Stimulated activated naive B cell treated with anti-CD40 and anti-IgM and Interleukin-4, amounts not matched to agents 10 μg/mL and 1 μg/mL and 100 μg/mL, for 72 hours (primary cell): ENCODE results near the gene CALD1.

Source experiments
- ATAC-seq, 2 donors: fragments of 150-1000 bp; cut with Tn5 transposase; replicated peaks; 2 replicates each; pipeline ENCODE4 v1.10.0; 2021; ENCODE audit warnings: moderate library complexity in 1 of 2
- DNase-seq: peaks from one replicate; pipeline ENCODE4 v3.0.0; 2021
- H3K27ac Mint-ChIP-seq: one replicate; pipeline ENCODE4 v1.8.0; 2022; ENCODE audit warnings: mild to moderate bottlenecking, mixed read lengths
- H3K27me3 Mint-ChIP-seq, 2 donors: one replicate each; pipeline ENCODE4 v1.8.0; 2022; ENCODE audit warnings: mixed read lengths in 2 of 2
- H3K36me3 Mint-ChIP-seq, 2 donors: one replicate each; pipeline ENCODE4 v1.8.0; 2022; ENCODE audit warnings: mixed read lengths in 2 of 2, mild to moderate bottlenecking in 1 of 2
- H3K4me1 Mint-ChIP-seq, 2 donors: one replicate each; pipeline ENCODE4 v1.8.0; 2022; ENCODE audit warnings: mixed read lengths in 2 of 2, mild to moderate bottlenecking in 1 of 2
- H3K4me3 Mint-ChIP-seq, 2 donors: one replicate each; pipeline ENCODE4 v1.8.0; 2022; ENCODE audit warnings: mild to moderate bottlenecking in 2 of 2, mixed read lengths in 2 of 2, moderate library complexity in 1 of 2
- H3K9me3 Mint-ChIP-seq, 2 donors: one replicate each; pipeline ENCODE4 v1.8.0; 2022; ENCODE audit warnings: mixed read lengths in 2 of 2, mild to moderate bottlenecking in 1 of 2

The CALD1 gene

DNA sequence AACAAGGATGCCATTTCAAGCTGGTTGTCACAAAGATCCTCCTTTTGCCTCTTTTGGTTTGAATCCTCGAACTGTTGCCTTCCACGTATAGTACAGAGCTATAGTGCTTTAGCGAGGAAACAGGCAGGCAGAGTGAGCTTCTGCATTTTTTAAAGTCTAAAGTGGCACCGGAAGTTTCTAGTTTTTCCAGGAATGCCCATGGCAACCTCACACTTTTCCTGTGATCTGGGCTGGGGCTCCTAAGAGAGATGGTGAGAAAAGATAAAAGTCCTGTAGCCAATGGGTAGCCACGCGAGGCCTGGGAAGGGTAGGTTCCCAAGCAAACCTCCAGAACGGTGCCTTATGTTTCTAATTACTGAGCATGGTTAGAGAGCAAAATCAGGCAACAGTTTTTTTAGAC lies 76.7 kb downstream of the CALD1 start:
- no peak for ATAC-seq
- no peak for DNase-seq
- peaks cover 0 to 2% of the 10 kb centered on the region in 2 donors for H3K9me3 Mint-ChIP-seq
- peaks cover 3 to 4% of the 10 kb centered on the region in 2 donors for H3K4me1 Mint-ChIP-seq
- H3K36me3 Mint-ChIP-seq: peaks cover 0 to 3% of the 10 kb centered on the region in 2 donors
- H3K27me3 Mint-ChIP-seq: no peaks in the 10 kb centered on the region
- H3K27ac Mint-ChIP-seq: no peak overlapping the region
- H3K4me3 Mint-ChIP-seq: no peak overlapping the region

DNA sequence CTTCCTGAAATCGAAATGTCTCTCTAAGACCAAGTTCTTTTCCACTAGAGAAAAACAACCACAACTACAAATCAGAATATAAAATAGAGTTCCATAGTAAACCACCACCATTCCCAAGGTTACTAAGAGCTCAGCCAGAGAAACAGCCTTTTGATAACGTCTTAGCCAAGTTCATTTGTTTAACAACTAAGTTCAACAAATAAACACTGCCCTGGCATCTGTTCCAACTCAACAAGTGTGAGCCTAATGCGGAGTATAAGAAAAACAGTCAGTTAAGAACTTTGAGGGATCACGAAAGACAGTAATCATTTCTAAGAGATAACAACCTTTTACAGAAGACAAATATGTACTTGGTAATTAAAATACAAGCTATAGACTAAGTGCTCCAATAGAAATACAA lies 77.3 kb downstream of the CALD1 start:
- Mint-ChIP-seq H3K9me3 (peaks cover 0 to 2% of the 10 kb centered on the region in 2 donors), H3K27me3 (no peaks in the 10 kb centered on the region), H3K36me3 (peaks cover 0 to 3% of the 10 kb centered on the region in 2 donors), H3K27ac (no peak overlapping the region), H3K4me1 (peaks cover 0 to 2% of the 10 kb centered on the region in 2 donors), H3K4me3 (no peak overlapping the region)
- DNase-seq (no peak), ATAC-seq (no peak)

DNA sequence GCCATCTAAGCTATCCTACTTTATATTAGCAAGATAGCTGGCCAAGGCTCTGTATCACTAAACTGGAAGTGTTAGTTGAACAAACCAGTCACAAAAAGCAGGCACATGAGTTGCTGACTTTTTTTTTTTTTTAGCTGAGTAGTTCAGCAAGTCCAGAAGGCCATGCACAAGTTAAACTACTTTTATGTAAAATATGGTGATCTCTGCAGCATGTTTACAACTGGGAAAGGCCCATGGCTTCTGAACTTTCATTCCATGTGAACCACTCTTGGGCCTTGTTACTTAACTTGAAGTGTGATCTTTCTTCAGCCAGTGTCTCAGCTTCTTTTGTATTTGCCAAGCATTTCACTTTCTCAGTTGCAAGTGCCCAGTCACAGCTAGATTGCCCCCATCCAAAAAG lies 78.5 kb downstream of the CALD1 start:
- DNase-seq (no peak), ATAC-seq (no peak)
- H3K4me1 Mint-ChIP-seq: peaks cover 0 to 2% of the 10 kb centered on the region in 2 donors
- H3K36me3 Mint-ChIP-seq: peaks cover 0 to 3% of the 10 kb centered on the region in 2 donors
- H3K27ac Mint-ChIP-seq: no peak overlapping the region
- H3K9me3 Mint-ChIP-seq: peaks cover 0 to 2% of the 10 kb centered on the region in 2 donors
- no peak overlapping the region for H3K4me3 Mint-ChIP-seq
- H3K27me3 Mint-ChIP-seq: no peaks in the 10 kb centered on the region

DNA sequence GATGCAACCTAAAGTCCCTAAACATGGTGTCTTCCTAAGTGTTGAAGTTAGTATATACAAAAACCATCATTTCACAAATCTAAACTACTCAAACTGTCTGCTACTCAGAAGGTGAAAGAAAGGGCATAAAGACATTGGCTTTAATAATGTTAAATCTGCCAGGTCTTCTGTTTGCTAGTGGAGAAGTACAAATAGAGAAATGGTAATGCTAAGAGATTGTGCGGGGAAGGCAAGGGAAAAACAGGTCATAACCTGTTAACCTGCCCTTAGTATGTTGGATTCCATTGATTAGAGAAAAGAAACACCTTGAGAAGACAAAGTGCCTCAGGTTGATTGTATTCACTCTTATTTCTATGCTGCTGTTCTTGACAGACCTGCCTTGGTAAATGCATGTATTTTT lies 80.3 kb downstream of the CALD1 start:
- no peaks in the 10 kb centered on the region for H3K27me3 Mint-ChIP-seq
- no peak for ATAC-seq
- H3K4me1 Mint-ChIP-seq: peaks cover 0 to 3% of the 10 kb centered on the region in 2 donors
- peaks cover 0 to 1% of the 10 kb centered on the region in 2 donors for H3K36me3 Mint-ChIP-seq
- no peak overlapping the region for H3K4me3 Mint-ChIP-seq
- H3K9me3 Mint-ChIP-seq: no peaks in the 10 kb centered on the region
- no peak overlapping the region for H3K27ac Mint-ChIP-seq
- DNase-seq: no peak

DNA sequence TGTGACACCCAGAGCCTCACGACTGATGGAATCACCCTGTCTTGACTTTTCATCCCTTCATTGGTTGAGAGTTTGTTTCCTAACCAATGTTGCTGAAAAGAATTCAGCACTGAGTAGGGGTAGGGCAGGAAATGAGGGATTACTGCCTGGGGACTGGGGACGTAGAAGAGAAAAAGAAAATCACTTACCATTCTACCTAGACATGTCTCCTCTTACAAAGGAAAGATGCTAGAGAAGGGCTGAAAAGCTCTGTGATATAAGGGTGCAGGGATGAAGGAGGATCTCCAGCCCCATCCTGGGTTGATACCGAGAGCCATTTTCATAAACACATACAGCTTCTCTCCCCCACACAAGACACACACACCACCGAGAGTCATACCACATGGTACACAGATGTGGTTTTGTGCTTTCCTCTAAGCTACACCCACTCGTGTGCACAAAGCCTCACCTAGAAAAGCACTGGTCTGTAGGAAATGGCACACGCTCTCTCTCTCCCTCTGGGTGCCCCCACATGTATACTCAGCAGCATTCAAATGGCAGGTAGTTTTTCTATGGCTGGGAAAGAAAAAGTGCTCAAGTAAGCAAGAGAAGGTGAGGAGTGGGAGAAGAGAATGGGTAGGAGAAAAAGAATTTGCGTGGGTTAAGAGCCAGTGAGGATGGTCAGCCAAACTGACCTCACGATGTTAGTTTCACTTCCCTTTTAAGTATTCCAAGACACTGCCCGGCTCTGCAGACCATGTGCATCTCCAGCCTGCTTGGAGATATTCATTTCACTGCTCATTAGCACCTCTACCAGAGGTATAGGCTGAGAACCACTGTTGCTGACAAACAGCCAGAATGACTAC lies 85.8 kb downstream of the CALD1 start:
- H3K4me3 Mint-ChIP-seq: no peak overlapping the region
- no peaks in the 10 kb centered on the region for H3K9me3 Mint-ChIP-seq
- no peak overlapping the region for H3K27ac Mint-ChIP-seq
- DNase-seq (no peak), ATAC-seq (peak; percentile 61 to 74)
- H3K27me3 Mint-ChIP-seq: no peaks in the 10 kb centered on the region
- H3K36me3 Mint-ChIP-seq: no peaks in the 10 kb centered on the region
- H3K4me1 Mint-ChIP-seq: peaks cover 4 to 8% of the 10 kb centered on the region in 2 donors

DNA sequence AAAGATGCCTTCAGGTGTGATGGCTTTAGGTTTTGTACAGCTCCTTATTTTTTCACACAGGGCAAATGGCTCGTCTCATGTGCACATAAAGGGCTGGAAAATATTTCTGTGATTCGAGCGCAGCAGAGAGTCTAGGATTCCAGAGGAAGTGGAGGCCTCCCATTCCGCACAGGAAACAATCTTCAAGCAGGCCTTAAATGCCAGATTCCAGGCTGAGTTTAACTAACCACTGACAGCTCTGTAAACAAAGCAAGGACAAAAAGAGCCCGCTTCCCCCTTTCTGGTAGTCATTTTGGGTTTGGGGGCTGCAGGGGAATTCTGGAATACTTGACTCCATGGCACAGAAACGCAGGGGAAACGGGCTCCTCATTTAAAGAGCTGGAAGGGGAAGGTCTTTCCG lies 87.2 kb downstream of the CALD1 start:
- DNase-seq (no peak), ATAC-seq (no peak)
- Mint-ChIP-seq H3K4me3 (no peak overlapping the region), H3K9me3 (no peaks in the 10 kb centered on the region), H3K4me1 (peaks cover 4 to 8% of the 10 kb centered on the region in 2 donors), H3K36me3 (no peaks in the 10 kb centered on the region), H3K27ac (no peak overlapping the region), H3K27me3 (no peaks in the 10 kb centered on the region)

DNA sequence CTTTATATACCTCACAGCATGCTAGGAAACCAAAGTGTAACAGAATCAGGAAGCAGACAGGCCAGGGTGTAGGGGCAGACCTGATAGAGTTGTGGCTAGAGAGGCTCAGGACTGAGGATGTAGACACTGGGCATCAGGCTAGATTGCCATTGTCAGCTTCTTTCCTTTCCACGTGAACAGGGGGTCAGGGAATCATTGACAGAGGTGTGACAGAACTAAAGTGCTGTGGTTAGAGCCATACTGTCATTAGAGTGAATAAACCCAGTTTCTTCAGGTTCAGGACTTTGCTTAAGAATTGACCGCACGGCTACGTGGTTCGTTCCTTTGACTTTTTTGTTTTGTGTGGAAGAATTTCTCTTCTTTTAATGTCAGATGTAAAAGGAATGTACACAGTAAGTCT lies 90.7 kb downstream of the CALD1 start:
- Mint-ChIP-seq H3K36me3 (no peaks in the 10 kb centered on the region), H3K4me1 (peaks cover 4% of the 10 kb centered on the region in 2 donors), H3K27ac (no peak overlapping the region), H3K4me3 (no peak overlapping the region), H3K9me3 (no peaks in the 10 kb centered on the region), H3K27me3 (peaks cover 11 to 15% of the 10 kb centered on the region in 2 donors)
- ATAC-seq (no peak), DNase-seq (no peak)

DNA sequence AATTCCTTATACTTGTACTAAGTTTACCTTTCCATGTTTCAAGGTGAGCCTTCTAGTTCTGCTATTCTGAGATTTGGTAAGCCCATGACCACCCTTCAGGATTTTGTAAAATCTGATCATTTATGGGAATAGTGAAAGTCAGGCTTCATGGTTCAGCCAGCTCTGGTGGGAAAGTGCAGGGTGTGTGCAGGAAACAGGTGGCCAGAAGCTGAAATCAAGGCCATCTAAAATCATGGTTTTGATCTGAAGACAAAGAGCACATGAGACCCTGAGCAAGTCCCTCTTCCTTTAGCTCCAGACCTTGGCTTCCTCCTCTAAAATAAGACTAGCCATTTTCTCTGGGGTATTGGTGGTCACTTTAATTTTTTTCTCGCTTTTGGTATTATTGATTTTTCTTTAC lies 91.3 kb downstream of the CALD1 start:
- Mint-ChIP-seq H3K4me3 (no peak overlapping the region), H3K36me3 (no peaks in the 10 kb centered on the region), H3K9me3 (no peaks in the 10 kb centered on the region), H3K4me1 (peaks cover 0 to 2% of the 10 kb centered on the region in 2 donors), H3K27ac (no peak overlapping the region), H3K27me3 (peaks cover 12 to 22% of the 10 kb centered on the region in 2 donors)
- ATAC-seq (no peak), DNase-seq (no peak)

DNA sequence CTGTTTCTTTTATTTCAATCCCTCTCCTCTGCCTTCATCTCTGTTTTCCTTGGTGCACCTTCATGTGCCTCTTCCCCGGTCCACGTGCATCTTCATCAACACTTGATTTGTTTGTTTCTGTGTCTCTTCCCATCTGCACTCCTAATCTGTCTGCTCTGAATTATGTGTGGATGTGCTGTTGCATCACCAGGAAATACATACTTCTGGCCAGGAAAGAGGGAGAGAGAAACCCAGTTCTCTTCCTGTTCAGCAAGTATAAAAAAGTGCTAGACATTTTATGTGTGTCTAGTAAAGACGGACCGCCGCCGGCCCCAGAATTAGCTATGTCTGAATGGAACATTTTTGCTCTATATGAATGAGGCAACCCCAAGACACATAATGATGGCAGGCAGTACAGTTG lies 93.8 kb downstream of the CALD1 start:
- DNase-seq: no peak
- Mint-ChIP-seq H3K9me3 (no peaks in the 10 kb centered on the region), H3K27me3 (peaks cover 16 to 26% of the 10 kb centered on the region in 2 donors), H3K36me3 (no peaks in the 10 kb centered on the region), H3K27ac (no peak overlapping the region), H3K4me3 (no peak overlapping the region), H3K4me1 (peaks cover 0 to 2% of the 10 kb centered on the region in 2 donors)
- no peak for ATAC-seq

DNA sequence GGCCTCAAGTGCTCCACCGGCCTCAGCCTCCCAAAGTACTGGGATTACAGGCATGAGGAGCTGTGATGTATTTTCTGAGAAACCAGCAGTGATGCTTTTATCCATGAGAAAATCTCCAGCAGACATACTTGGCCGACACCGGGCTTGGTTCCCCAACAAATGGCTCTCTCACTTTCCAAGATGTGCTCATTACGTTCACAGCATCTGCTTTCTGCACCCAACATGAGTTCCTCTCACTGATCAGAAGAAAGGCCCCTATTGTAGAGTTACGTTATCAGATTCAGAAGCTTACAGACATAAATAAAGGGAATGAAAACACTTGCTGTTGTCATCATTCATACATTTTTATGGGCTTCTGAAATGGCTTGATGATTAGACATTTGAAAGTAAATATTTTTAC lies 95.0 kb downstream of the CALD1 start:
- Mint-ChIP-seq H3K27me3 (peaks cover 16 to 26% of the 10 kb centered on the region in 2 donors), H3K9me3 (no peaks in the 10 kb centered on the region), H3K36me3 (no peaks in the 10 kb centered on the region), H3K27ac (no peak overlapping the region), H3K4me3 (no peak overlapping the region), H3K4me1 (peaks cover 0 to 2% of the 10 kb centered on the region in 2 donors)
- DNase-seq (no peak), ATAC-seq (no peak)

DNA sequence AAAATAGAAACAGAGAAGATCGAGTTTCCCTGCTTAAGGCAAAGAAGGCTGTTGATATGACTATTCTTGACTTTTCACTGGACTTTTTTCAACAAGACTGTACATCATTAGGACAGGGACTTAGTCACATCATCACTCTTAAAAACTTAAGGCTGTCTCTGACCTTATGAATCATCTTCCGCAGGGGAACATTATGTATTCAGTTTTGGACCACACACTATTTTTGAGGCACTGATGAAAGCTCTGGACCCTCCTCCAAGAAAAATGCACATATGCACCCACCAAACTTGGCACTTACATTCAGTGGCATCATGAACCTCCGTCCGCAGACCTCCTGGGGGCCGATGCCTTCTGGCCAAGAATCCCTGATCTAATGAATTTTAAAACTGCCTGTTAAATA lies 96.4 kb downstream of the CALD1 start:
- H3K4me3 Mint-ChIP-seq: no peak overlapping the region
- no peak for ATAC-seq

DNA sequence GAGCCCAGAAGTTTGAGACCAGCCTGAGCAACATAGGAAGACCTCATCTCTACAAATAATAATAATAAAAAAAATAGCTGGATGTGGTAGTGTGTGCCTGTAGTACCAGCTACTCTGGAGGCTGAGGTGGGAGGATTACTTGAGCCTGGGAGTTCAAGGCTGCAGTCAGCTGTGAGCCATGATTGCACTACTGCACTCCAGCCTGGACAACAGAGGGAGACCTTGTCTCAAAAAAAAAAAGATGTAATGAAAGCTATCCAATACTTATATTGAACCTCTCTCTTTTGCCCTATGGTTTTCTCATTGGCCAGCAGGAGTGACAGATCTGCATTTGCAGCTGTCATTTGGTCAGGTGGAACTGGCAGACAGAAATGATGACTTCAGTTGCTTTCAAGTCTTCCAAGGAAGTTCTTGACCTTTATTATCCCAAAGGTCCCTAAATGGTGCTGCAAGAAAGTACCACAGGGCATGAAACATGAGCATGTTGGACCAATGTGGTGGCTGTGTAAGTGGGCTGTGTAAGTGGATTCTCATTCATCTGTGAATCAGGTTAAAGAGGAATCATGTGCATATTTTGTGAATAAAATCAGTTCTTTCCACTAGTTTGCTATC lies 99.4 kb downstream of the CALD1 start:
- H3K27ac Mint-ChIP-seq: no peak overlapping the region
- ATAC-seq (no peak), DNase-seq (no peak)
- no peaks in the 10 kb centered on the region for H3K9me3 Mint-ChIP-seq
- H3K27me3 Mint-ChIP-seq: peaks cover 10% of the 10 kb centered on the region in 2 donors
- H3K36me3 Mint-ChIP-seq: no peaks in the 10 kb centered on the region
- no peak overlapping the region for H3K4me3 Mint-ChIP-seq
- no peaks in the 10 kb centered on the region for H3K4me1 Mint-ChIP-seq

More for the DNA sequence above, 96.4 kb downstream of the CALD1 start:
- peaks cover 16 to 26% of the 10 kb centered on the region in 2 donors for H3K27me3 Mint-ChIP-seq
- peaks cover 0 to 2% of the 10 kb centered on the region in 2 donors for H3K4me1 Mint-ChIP-seq
- H3K27ac Mint-ChIP-seq: no peak overlapping the region
- no peaks in the 10 kb centered on the region for H3K9me3 Mint-ChIP-seq
- H3K36me3 Mint-ChIP-seq: no peaks in the 10 kb centered on the region
- DNase-seq: no peak

DNA sequence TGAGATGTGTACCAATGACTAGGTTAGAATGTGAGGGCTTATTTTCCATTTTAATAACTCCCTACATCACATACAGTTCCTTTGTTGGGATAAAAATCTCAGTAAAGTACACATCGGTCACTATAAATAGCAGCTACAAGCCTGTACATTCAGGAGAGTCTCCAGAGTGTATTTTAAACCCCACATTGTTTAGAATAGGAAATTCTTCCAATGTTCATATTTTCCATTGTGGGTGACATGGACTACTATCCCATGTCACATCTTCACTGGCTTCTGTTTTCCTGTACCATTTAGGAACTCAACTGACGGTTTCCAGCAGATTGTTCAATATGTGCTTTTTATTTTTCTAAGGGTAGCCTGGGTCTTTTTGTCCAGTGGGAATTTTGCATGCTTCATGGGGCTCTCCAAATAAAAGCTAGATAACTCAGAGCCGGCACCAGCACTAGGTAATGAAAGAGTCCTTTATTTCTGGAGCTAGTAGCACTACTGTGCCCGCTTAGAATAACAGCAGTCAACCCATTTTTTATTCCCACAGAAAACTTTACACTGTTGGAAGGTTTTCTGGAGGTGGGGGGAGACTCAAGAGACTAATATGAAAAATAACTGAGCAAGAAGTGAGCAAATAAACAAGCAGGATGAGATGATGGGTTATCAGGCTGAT lies 100.5 kb downstream of the CALD1 start:
- Mint-ChIP-seq H3K4me3 (no peak overlapping the region), H3K4me1 (no peaks in the 10 kb centered on the region), H3K27me3 (peaks cover 10% of the 10 kb centered on the region in 2 donors), H3K9me3 (no peaks in the 10 kb centered on the region), H3K27ac (no peak overlapping the region), H3K36me3 (no peaks in the 10 kb centered on the region)
- DNase-seq: no peak
- no peak for ATAC-seq

DNA sequence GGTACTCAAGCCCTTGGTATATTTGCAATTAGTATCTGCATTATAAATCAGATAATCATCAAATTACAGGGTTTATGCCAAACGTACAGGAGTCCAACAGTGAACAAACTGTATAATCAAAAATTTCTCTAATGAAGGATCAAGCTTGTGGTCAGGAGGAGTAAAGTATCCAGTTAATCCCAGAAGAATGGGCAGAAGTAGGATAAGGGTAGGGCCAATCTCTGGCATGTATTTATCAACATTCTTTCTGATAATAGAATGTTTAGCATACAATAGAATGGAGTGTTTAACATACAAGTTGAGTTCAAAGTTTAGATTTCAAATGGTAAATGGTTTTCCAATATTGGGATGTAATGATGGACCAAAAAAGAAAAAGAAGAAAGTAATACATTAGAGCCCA lies 103.0 kb downstream of the CALD1 start:
- no peak for DNase-seq
- H3K9me3 Mint-ChIP-seq: no peaks in the 10 kb centered on the region
- no peaks in the 10 kb centered on the region for H3K4me1 Mint-ChIP-seq
- peaks cover 0 to 4% of the 10 kb centered on the region in 2 donors for H3K27me3 Mint-ChIP-seq
- no peak overlapping the region for H3K27ac Mint-ChIP-seq
- no peak overlapping the region for H3K4me3 Mint-ChIP-seq
- ATAC-seq: no peak
- no peaks in the 10 kb centered on the region for H3K36me3 Mint-ChIP-seq

DNA sequence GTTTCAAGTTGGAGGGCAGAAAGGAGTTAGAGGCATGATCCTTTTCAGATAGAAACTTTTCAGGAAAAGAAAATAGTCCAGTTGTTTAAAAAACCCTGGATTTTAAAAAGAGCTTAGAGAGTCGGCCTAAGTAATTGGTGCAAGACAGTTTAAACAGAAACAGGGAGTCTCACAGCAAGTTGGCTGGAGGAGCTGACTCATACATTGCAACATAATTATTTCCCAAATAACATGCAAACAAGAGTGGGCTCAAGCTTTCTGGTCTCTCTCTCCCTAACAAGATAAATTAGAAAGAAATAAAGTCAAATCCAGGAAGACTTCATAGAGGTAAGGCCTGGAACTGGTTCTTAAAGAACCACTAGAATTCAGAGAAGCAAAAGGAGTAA lies 106.5 kb downstream of the CALD1 start:
- ATAC-seq (no peak), DNase-seq (no peak)
- Mint-ChIP-seq H3K4me1 (no peaks in the 10 kb centered on the region), H3K9me3 (no peaks in the 10 kb centered on the region), H3K27ac (no peak overlapping the region), H3K27me3 (peaks cover under 1 to 8% of the 10 kb centered on the region in 2 donors), H3K4me3 (no peak overlapping the region), H3K36me3 (no peaks in the 10 kb centered on the region)
